Ascending aorta (tissue), 2 donors: ENCODE measurements around the gene HRG. TPM values are rescaled to one million over a fixed set of nuclear protein-coding genes. Genes with fewer than 3 reads are reported as not detected.

Source experiments
- DNase-seq, 2 donors: peaks; one replicate each; pipeline ENCODE4 v3.0.0-alpha.2; 2019; ENCODE audit warnings: low spot score in 2 of 2
- H3K27ac ChIP-seq, 2 donors: fragments of 200-600 bp; sonication (generic); one replicate each; pipeline ENCODE4 v1.5.1; 2016 to 2017; ENCODE audit warnings: mild to moderate bottlenecking in 1 of 2
- H3K27me3 ChIP-seq: fragments of 200-600 bp; sonication (generic); one replicate; pipeline ENCODE4 v1.5.1; 2017
- H3K36me3 ChIP-seq, 2 donors: fragments of 200-600 bp; sonication (generic); one replicate each; pipeline ENCODE4 v1.5.1; 2016
- H3K4me1 ChIP-seq, 2 donors: fragments of 200-600 bp; sonication (generic); one replicate each; pipeline ENCODE4 v1.5.1; 2016 to 2017; ENCODE audit warnings: mild to moderate bottlenecking in 1 of 2
- H3K4me3 ChIP-seq, 2 donors: fragments of 200-600 bp; sonication (generic); one replicate each; pipeline ENCODE4 v1.5.1; 2016 to 2017; ENCODE audit warnings: mild to moderate bottlenecking in 1 of 2
- H3K9me3 ChIP-seq, 2 donors: fragments of 200-600 bp; sonication (generic); one replicate each; pipeline ENCODE4 v1.5.1; 2016
- intact Hi-C: fragments of 100-400 bp; cut with DNase I; formaldehyde crosslinking; loops from one replicate; pipeline ENCODE4 v1.15.1; 2023
- total RNA-seq: library from RNA; depleted of rRNA; stranded (reverse); fragments of >200 nt; gene quantifications from one replicate; pipeline ENCODE4 v1.1.0, GENCODE V29; 2016
- TF ChIP-seq, protein P1 (sequence below), 3 experiments: fragments of 200-600 bp in 2 of 3; fragments of 450-650 bp in 1 of 3; sonication (generic) in 2 of 3; IDR thresholded peaks; one replicate each; pipeline ENCODE4 v1.5.1; 2016 to 2019; ENCODE audit warnings: antibody characterized with exemption in 3 of 3, mild to moderate bottlenecking in 1 of 3, moderate library complexity in 1 of 3

Gene HRG
- total RNA-seq, 1 donor from 2014 or later = 6.9 TPM

DNA sequence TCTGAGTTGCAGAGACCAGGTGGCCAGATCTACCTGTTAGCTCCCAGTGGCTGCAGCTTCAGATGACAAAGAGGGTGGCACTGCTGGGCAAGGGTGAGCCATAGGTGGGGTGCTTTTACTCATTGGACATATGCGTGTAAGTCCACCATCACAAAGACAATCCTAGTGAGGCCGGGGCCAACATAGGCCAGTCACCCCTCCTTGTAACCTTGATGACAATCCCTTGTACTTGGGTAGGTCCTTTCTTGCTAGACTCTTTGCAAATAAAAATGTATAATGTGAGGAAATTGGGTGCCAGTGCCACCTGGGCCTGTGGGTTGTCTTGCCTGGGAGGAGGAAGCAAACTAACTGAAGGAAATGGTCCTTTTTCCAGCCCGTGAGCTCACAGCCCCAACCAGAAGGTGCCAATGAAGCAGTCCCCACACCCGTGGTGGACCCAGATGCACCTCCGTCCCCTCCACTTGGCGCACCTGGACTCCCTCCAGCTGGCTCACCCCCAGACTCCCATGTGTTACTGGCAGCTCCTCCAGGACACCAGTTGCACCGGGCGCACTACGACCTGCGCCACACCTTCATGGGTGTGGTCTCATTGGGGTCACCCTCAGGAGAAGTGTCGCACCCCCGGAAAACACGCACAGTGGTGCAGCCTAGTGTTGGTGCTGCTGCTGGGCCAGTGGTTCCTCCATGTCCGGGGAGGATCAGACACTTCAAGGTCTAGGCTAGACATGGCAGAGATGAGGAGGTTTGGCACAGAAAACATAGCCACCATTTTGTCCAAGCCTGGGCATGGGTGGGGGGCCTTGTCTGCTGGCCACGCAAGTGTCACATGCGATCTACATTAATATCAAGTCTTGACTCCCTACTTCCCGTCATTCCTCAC is 45.4 kb upstream of the HRG start:
- DNase-seq = no peak
- no peaks in the 10 kb centered on the region for H3K36me3 ChIP-seq
- no peak overlapping the region for H3K27ac ChIP-seq
- no peak overlapping the region for H3K4me3 ChIP-seq
- H3K27me3 ChIP-seq = no peaks in the 10 kb centered on the region
- H3K4me1 ChIP-seq = peaks cover 2 to 4% of the 10 kb centered on the region in 2 donors
- H3K9me3 ChIP-seq = no peaks in the 10 kb centered on the region
- intact Hi-C loops = no loop called here
- TF ChIP-seq, protein P1, sequence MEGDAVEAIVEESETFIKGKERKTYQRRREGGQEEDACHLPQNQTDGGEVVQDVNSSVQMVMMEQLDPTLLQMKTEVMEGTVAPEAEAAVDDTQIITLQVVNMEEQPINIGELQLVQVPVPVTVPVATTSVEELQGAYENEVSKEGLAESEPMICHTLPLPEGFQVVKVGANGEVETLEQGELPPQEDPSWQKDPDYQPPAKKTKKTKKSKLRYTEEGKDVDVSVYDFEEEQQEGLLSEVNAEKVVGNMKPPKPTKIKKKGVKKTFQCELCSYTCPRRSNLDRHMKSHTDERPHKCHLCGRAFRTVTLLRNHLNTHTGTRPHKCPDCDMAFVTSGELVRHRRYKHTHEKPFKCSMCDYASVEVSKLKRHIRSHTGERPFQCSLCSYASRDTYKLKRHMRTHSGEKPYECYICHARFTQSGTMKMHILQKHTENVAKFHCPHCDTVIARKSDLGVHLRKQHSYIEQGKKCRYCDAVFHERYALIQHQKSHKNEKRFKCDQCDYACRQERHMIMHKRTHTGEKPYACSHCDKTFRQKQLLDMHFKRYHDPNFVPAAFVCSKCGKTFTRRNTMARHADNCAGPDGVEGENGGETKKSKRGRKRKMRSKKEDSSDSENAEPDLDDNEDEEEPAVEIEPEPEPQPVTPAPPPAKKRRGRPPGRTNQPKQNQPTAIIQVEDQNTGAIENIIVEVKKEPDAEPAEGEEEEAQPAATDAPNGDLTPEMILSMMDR (IDR thresholded peaks at IDR 0.05) = no peak

DNA sequence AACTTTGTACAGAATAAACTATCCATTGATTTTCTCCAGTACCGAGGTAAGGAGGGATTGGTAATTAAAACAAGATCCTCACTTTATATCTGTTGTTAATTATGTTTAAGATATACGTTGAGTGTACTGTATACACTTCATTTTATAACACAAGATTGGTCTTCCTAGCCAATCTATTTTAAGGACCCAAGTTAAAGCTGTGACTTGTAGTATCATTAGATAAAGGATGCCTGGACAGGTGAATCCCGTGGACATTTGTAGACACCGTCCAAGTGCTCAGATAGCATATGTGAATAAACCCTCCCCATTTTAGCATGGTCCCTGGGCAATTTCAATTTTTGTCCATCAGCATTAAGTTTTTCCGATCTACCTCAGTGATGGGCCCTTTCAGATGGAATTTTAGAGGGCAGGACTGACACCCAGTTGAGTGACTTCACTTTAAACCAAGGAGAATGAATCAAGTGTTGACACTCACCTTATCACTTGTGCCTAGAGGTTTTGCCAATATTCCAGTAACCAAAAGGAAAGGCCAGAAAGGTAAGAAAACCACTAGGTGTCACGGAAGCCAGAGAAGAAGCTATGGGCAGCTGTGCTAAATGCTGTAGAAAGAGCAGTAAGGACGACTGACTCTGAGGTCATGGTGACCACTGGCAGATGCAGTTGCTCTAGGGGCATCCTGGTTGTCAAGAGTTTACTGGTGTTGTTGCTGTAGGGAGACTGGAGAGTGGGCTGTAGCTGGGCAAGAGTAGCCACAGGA is 43.7 kb upstream of the HRG start:
- DNase-seq = no peak
- H3K36me3 ChIP-seq = no peaks in the 10 kb centered on the region
- no peak overlapping the region for H3K27ac ChIP-seq
- no peaks in the 10 kb centered on the region for H3K4me1 ChIP-seq
- TF ChIP-seq, protein P1 (IDR thresholded peaks at IDR 0.05) = no peak
- no peaks in the 10 kb centered on the region for H3K27me3 ChIP-seq
- intact Hi-C loops = no loop called here
- H3K9me3 ChIP-seq = no peaks in the 10 kb centered on the region
- no peak overlapping the region for H3K4me3 ChIP-seq

DNA sequence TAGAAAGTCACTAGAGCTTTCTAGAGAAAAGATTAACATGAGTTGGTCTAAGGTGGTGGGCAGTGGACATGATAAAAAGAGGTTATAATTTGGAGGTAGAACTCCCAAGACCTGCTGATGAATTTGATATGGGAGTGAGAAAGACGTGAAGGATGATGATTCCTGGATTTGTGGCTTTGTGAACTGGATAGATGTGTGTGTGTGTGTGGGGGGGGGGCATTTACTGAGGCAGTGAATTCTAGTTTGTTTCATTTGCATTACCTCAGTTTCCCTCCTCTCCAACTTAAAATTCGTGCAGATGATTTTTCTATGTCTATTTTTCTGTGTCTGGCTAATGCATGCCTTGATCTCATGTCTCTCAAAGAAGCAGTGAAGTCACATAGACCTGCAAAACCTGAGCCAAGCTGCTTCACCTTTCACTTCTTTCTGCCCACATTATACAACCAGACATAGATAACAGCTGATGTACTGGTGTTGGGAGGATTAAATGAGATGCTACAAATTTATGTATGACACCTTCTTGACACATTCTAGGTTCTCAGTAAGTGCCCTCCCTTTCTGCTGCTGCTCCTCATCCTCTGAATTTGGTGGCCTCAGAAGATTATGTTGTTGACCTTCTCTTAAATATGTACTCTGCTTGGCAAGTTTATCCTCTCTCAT is 43.0 kb upstream of the HRG start:
- no peak for DNase-seq
- TF ChIP-seq, protein P1 (IDR thresholded peaks at IDR 0.05) = no peak
- intact Hi-C loops = no loop called here
- Histone ChIP-seq H3K36me3 (no peaks in the 10 kb centered on the region), H3K27ac (no peak overlapping the region), H3K27me3 (no peaks in the 10 kb centered on the region), H3K9me3 (no peaks in the 10 kb centered on the region), H3K4me1 (no peaks in the 10 kb centered on the region), H3K4me3 (no peak overlapping the region)

DNA sequence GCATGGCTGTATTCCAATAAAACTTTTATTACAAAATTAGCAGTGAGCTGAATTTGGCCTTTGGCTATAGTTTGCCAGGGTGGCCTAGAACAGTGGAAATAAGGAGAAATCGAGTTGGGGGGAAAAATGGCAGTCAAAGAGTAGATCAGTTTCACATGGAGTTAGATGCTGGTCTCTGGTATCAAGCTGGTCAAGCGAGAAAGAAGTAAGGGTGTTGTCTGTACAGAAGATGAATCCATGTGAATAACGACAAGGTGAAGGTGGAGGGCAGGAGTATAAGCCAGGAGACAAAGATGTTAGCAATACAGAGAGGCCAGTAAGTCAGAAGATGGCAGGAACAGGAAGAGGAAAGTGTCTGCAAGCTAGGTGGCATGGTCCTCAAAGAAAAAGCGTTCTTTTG is 41.2 kb upstream of the HRG start:
- H3K36me3 ChIP-seq = no peaks in the 10 kb centered on the region
- TF ChIP-seq, protein P1 (IDR thresholded peaks at IDR 0.05) = no peak
- intact Hi-C loops = no loop called here
- H3K4me1 ChIP-seq = no peaks in the 10 kb centered on the region
- H3K27me3 ChIP-seq = no peaks in the 10 kb centered on the region
- H3K4me3 ChIP-seq = no peak overlapping the region
- DNase-seq = no peak
- no peaks in the 10 kb centered on the region for H3K9me3 ChIP-seq
- no peak overlapping the region for H3K27ac ChIP-seq

DNA sequence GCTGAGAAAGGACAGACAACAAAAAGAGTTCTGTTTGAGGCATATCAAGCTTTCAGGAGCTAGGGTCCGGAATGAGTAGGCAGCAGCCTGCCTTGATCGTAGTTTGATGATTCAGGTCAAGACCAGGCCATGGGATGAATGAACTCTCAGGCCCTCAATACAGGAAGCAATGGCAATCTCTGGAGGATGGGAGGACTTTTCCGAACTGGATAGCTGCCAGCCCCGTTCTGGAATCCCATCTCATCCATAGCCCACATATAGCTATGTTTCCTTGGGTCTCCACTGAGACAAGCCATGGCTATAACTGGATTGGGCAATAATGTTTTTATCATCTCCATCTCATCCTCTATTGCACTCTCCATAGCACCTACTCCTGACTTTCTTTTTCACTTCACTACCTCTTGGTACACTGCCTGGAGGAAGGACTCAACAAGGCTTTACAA is 40.2 kb upstream of the HRG start:
- H3K9me3 ChIP-seq = no peaks in the 10 kb centered on the region
- H3K36me3 ChIP-seq = no peaks in the 10 kb centered on the region
- H3K4me3 ChIP-seq = no peak overlapping the region
- DNase-seq = no peak
- no peaks in the 10 kb centered on the region for H3K27me3 ChIP-seq
- no peak overlapping the region for H3K27ac ChIP-seq
- TF ChIP-seq, protein P1 (IDR thresholded peaks at IDR 0.05) = no peak
- intact Hi-C loops = no loop called here
- H3K4me1 ChIP-seq = no peaks in the 10 kb centered on the region
